Measurements from ENCODE around the gene ITPKC. TPM values are rescaled to one million over a fixed set of nuclear protein-coding genes. Genes with fewer than 3 reads are reported as not detected.

The ITPKC gene
- polyA plus RNA-seq, 1 donor from 2014 or later = 8.8 TPM

Other genes starting within 250 kb of the ITPKC start
- gene SHKBP1, start 140.2 kb upstream of the ITPKC start, polyA plus RNA-seq = 210 TPM
- gene LTBP4, start 115.7 kb upstream of the ITPKC start, polyA plus RNA-seq = 22.1 TPM
- 4.0 TPM for gene NUMBL, start 26.5 kb upstream of the ITPKC start, polyA plus RNA-seq
- gene COQ8B, start 226 bp upstream of the ITPKC start, polyA plus RNA-seq = 24.2 TPM
- 4.9 TPM for gene ACTMAP, start 33.4 kb downstream of the ITPKC start, polyA plus RNA-seq
- gene SNRPA, start 34.1 kb downstream of the ITPKC start, polyA plus RNA-seq = 96.4 TPM
- gene MIA, start 58.4 kb downstream of the ITPKC start, polyA plus RNA-seq = not detected
- gene RAB4B, start 61.1 kb downstream of the ITPKC start, polyA plus RNA-seq = 141 TPM
- 181 TPM for gene EGLN2, start 82.1 kb downstream of the ITPKC start, polyA plus RNA-seq
- gene CYP2A6, start 133.3 kb downstream of the ITPKC start, polyA plus RNA-seq = not detected
- not detected for gene CYP2A7, start 165.1 kb downstream of the ITPKC start, polyA plus RNA-seq

Data from IgD-negative memory B cell (primary cell).